MM.1S (cell line): Measurements from ENCODE around the gene UBC.
A peak's percentile ranks its signal among the peaks of the same experiment; 100 is the strongest.

Source experiments
- DNase-seq: peaks from one replicate; pipeline ENCODE4 v3.0.0-alpha.2; 2015
- H2AFZ ChIP-seq: fragments of 300-600 bp; sonication (generic); 2 replicates; pipeline ENCODE4 v1.6.0; 2016; ENCODE audit warnings: antibody characterized with exemption, low read length
- H3F3A ChIP-seq: fragments of 300-600 bp; sonication (generic); 2 replicates; pipeline ENCODE4 v1.6.1; 2016; ENCODE audit warnings: mild to moderate bottlenecking, antibody characterized with exemption, low read length, moderate library complexity, mixed read lengths; ENCODE audit not compliant: insufficient read depth
- H3K27ac ChIP-seq: fragments of 300-600 bp; sonication (generic); 2 replicates; pipeline ENCODE4 v1.5.1; 2016; ENCODE audit warnings: mild to moderate bottlenecking, low read length
- H3K27me3 ChIP-seq: fragments of 300-600 bp; sonication (generic); replicated peaks from 2 replicates; pipeline ENCODE4 v1.6.0; 2016; ENCODE audit warnings: low read length; ENCODE audit not compliant: insufficient read depth
- H3K36me3 ChIP-seq: fragments of 300-600 bp; sonication (generic); replicated peaks from 2 replicates; pipeline ENCODE4 v1.6.1; 2016; ENCODE audit warnings: mild to moderate bottlenecking, low read length, mixed read lengths; ENCODE audit not compliant: insufficient read depth
- H3K4me1 ChIP-seq: fragments of 300-600 bp; sonication (generic); 2 replicates; pipeline ENCODE4 v1.6.1; 2016; ENCODE audit warnings: low read length, mixed read lengths
- H3K4me2 ChIP-seq: fragments of 300-600 bp; sonication (generic); 2 replicates; pipeline ENCODE4 v1.6.0; 2016; ENCODE audit warnings: low read depth, low read length
- H3K4me3 ChIP-seq: fragments of 300-600 bp; sonication (generic); 2 replicates; pipeline ENCODE4 v1.5.1; 2016; ENCODE audit warnings: low read length, mixed read lengths
- H3K79me2 ChIP-seq: fragments of 300-600 bp; sonication (generic); 2 replicates; pipeline ENCODE4 v1.6.1; 2016; ENCODE audit warnings: mixed run types, low read length, mixed read lengths
- H3K9ac ChIP-seq: fragments of 300-600 bp; sonication (generic); 2 replicates; pipeline ENCODE4 v1.6.1; 2016; ENCODE audit warnings: low read length, mixed read lengths
- H3K9me2 ChIP-seq: fragments of 300-600 bp; sonication (generic); replicated peaks from 2 replicates; pipeline ENCODE4 v1.6.1; 2016; ENCODE audit warnings: mild to moderate bottlenecking, low read length, mixed read lengths; ENCODE audit not compliant: insufficient read depth
- H3K9me3 ChIP-seq: fragments of 300-600 bp; sonication (generic); replicated peaks from 2 replicates; pipeline ENCODE4 v1.6.1; 2016; ENCODE audit warnings: mild to moderate bottlenecking, low read length, mixed read lengths; ENCODE audit not compliant: insufficient read depth
- H4K20me1 ChIP-seq: fragments of 300-600 bp; sonication (generic); 2 replicates; pipeline ENCODE4 v1.6.1; 2016; ENCODE audit warnings: mild to moderate bottlenecking, low read length, moderate library complexity, mixed read lengths; ENCODE audit not compliant: insufficient read depth
- EZH2 ChIP-seq: fragments of 300-600 bp; sonication (generic); optimal IDR thresholded peaks from 2 replicates; pipeline ENCODE3; 2017; ENCODE audit warnings: low read depth, mild to moderate bottlenecking, antibody characterized with exemption, low read length, mixed read lengths
- EZH2phosphoT487 ChIP-seq: fragments of 300-600 bp; sonication (generic); IDR thresholded peaks from 2 replicates; pipeline ENCODE4 v1.6.1; 2018; ENCODE audit warnings: antibody characterized with exemption, low read length
- TF ChIP-seq, protein P1 (sequence below): fragments of 300-600 bp; sonication (generic); IDR thresholded peaks from 2 replicates; pipeline ENCODE4 v1.5.1; 2016; ENCODE audit warnings: antibody characterized with exemption, low read length, mixed read lengths

The UBC gene

DNA sequence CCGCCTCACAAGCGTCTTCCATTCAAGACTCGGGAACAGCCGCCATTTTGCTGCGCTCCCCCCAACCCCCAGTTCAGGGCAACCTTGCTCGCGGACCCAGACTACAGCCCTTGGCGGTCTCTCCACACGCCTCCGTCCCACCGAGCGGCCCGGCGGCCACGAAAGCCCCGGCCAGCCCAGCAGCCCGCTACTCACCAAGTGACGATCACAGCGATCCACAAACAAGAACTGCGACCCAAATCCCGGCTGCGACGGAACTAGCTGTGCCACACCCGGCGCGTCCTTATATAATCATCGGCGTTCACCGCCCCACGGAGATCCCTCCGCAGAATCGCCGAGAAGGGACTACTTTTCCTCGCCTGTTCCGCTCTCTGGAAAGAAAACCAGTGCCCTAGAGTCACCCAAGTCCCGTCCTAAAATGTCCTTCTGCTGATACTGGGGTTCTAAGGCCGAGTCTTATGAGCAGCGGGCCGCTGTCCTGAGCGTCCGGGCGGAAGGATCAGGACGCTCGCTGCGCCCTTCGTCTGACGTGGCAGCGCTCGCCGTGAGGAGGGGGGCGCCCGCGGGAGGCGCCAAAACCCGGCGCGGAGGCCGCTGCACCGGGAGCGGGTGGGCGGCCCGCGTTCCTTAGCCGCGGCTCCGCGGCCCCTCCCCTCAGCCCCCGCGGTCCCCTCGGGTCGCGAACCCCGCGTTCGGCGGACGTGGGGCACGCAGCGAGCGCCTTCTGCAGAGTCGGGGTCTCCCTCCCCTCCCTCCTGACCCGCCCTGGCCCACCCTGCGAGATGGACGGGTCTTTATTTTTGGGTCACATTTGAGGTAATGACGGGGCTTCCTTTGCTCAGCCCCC lies at the start of gene UBC:
TSS of gene UBC (minus strand) at position 259 of the 847 bp plus-strand sequence. CDS start 879 bp downstream, outside the sequence.
- H3K79me2 ChIP-seq, result peaks cover 41% of the 10 kb centered on the region
- peak within 1 kb of the TSS; percentile 99 for H3K9ac ChIP-seq
- TF ChIP-seq, protein P1, sequence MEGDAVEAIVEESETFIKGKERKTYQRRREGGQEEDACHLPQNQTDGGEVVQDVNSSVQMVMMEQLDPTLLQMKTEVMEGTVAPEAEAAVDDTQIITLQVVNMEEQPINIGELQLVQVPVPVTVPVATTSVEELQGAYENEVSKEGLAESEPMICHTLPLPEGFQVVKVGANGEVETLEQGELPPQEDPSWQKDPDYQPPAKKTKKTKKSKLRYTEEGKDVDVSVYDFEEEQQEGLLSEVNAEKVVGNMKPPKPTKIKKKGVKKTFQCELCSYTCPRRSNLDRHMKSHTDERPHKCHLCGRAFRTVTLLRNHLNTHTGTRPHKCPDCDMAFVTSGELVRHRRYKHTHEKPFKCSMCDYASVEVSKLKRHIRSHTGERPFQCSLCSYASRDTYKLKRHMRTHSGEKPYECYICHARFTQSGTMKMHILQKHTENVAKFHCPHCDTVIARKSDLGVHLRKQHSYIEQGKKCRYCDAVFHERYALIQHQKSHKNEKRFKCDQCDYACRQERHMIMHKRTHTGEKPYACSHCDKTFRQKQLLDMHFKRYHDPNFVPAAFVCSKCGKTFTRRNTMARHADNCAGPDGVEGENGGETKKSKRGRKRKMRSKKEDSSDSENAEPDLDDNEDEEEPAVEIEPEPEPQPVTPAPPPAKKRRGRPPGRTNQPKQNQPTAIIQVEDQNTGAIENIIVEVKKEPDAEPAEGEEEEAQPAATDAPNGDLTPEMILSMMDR, result no peak
- TF ChIP-seq EZH2, result no peak
- TF ChIP-seq EZH2phosphoT487, result no peak
- H4K20me1 ChIP-seq, result peaks cover 31% of the 10 kb centered on the region
- no peaks in the 10 kb centered on the region for H3K27me3 ChIP-seq
- peaks cover 73% of the 10 kb centered on the region for H3F3A ChIP-seq
- peak within 1 kb of the TSS; percentile 91 for H2AFZ ChIP-seq
- H3K36me3 ChIP-seq, result no peaks in the 10 kb centered on the region
- no peaks in the 10 kb centered on the region for H3K9me3 ChIP-seq
- no peaks in the 10 kb centered on the region for H3K9me2 ChIP-seq
- H3K27ac ChIP-seq, result peak within 1 kb of the TSS; percentile 100
- H3K4me3 ChIP-seq, result peak within 1 kb of the TSS; percentile 91
- H3K4me1 ChIP-seq, result peaks cover 18% of the 10 kb centered on the region; the same call in 1 of the 2 replicates
- peak; percentile 71 for DNase-seq
- H3K4me2 ChIP-seq, result peak within 1 kb of the TSS; percentile 88

GRCh38 chr12:124963211-124963610 lies 48.8 kb upstream of the UBC start:
- H3K9me2 ChIP-seq, result no peaks in the 10 kb centered on the region
- no peak for DNase-seq
- H3K27ac ChIP-seq, result no peak overlapping the region
- H4K20me1 ChIP-seq, result no peaks in the 10 kb centered on the region
- no peaks in the 10 kb centered on the region for H3F3A ChIP-seq
- H3K27me3 ChIP-seq, result no peaks in the 10 kb centered on the region
- TF ChIP-seq EZH2phosphoT487, result no peak
- TF ChIP-seq EZH2, result no peak
- TF ChIP-seq, protein P1, result no peak
- no peaks in the 10 kb centered on the region for H3K4me1 ChIP-seq
- H3K9ac ChIP-seq, result no peak overlapping the region
- H3K79me2 ChIP-seq, result no peaks in the 10 kb centered on the region
- no peak overlapping the region for H3K4me3 ChIP-seq
- no peaks in the 10 kb centered on the region for H3K9me3 ChIP-seq
- no peak overlapping the region for H2AFZ ChIP-seq
- H3K4me2 ChIP-seq, result no peak overlapping the region
- H3K36me3 ChIP-seq, result no peaks in the 10 kb centered on the region

- Histone ChIP-seq H3K79me2 (no peaks in the 10 kb centered on the region), H3K27ac (no peak overlapping the region), H3K4me3 (no peak overlapping the region), H3F3A (no peaks in the 10 kb centered on the region), H3K27me3 (no peaks in the 10 kb centered on the region), H3K4me1 (no peaks in the 10 kb centered on the region), H4K20me1 (no peaks in the 10 kb centered on the region), H3K9me3 (no peaks in the 10 kb centered on the region), H2AFZ (no peak overlapping the region), H3K4me2 (no peak overlapping the region), H3K9ac (no peak overlapping the region), H3K9me2 (no peaks in the 10 kb centered on the region), H3K36me3 (no peaks in the 10 kb centered on the region)
- TF ChIP-seq EZH2 (no peak), EZH2phosphoT487 (no peak)
- TF ChIP-seq, protein P1, result no peak
- no peak for DNase-seq
These were observed 46.6 kb upstream of the UBC start for GRCh38 chr12:124961055-124961454.
